Osteoblast (primary cell): ENCODE measurements around the gene TBXT. TPM values are rescaled to one million over a fixed set of nuclear protein-coding genes. Genes with fewer than 3 reads are reported as not detected.

ENCODE experiments used
- DNase-seq: peaks from one replicate; pipeline ENCODE4 v3.0.0; 2011; ENCODE audit warnings: low spot score, mixed read lengths; ENCODE audit not compliant: insufficient read length; ENCODE audit errors: missing footprints
- H2AFZ ChIP-seq: 2 replicates; pipeline ENCODE4 v1.6.0; 2011; ENCODE audit warnings: mild to moderate bottlenecking, low read length
- H3K27ac ChIP-seq: 2 replicates; pipeline ENCODE4 v1.5.1; 2011; ENCODE audit warnings: mild to moderate bottlenecking, low read depth, low read length, moderate library complexity
- H3K27me3 ChIP-seq: 2 replicates; pipeline ENCODE4 v1.6.0; 2012; ENCODE audit warnings: mild to moderate bottlenecking, control low read depth, inconsistent platforms, low read length, moderate library complexity; ENCODE audit not compliant: insufficient read depth
- H3K36me3 ChIP-seq: 2 replicates; pipeline ENCODE4 v1.5.1; 2011; ENCODE audit warnings: mild to moderate bottlenecking, low read length, control low read depth, moderate library complexity; ENCODE audit not compliant: insufficient read depth
- H3K4me1 ChIP-seq: 2 replicates; pipeline ENCODE4 v1.5.1; 2011; ENCODE audit warnings: mild to moderate bottlenecking, low read length, control low read depth, moderate library complexity; ENCODE audit not compliant: insufficient read depth
- H3K4me2 ChIP-seq: 2 replicates; pipeline ENCODE4 v1.6.0; 2011; ENCODE audit warnings: mild to moderate bottlenecking, low read length; ENCODE audit not compliant: insufficient read depth
- H3K4me3 ChIP-seq: fragments of 200-600 bp; sonication (generic); 3 replicates; pipeline ENCODE4 v1.5.1; 2012; ENCODE audit warnings: mild to moderate bottlenecking, low read length, inconsistent platforms; ENCODE audit not compliant: insufficient read depth
- H3K79me2 ChIP-seq: 2 replicates; pipeline ENCODE4 v1.6.0; 2012; ENCODE audit warnings: mild to moderate bottlenecking, low read length, control low read depth, inconsistent platforms; ENCODE audit not compliant: insufficient read depth
- H3K9me3 ChIP-seq: 2 replicates; pipeline ENCODE4 v1.5.1; 2011; ENCODE audit warnings: low read depth, low read length, control low read depth
- H4K20me1 ChIP-seq: 2 replicates; pipeline ENCODE4 v1.6.0; 2012; ENCODE audit warnings: mild to moderate bottlenecking, low read length, control low read depth; ENCODE audit not compliant: insufficient read depth
- CTCF ChIP-seq: IDR thresholded peaks from 2 replicates; pipeline ENCODE4 v1.5.1; 2011; ENCODE audit warnings: mild to moderate bottlenecking, low read depth, low read length, moderate library complexity; ENCODE audit errors: extremely low read depth
- total RNA-seq: library from RNA; depleted of rRNA; stranded (reverse); fragments of >200 nt; gene quantifications from 2 replicates; pipeline ENCODE4 v1.2.3, GENCODE V29; 2012

Gene TBXT
- not detected in 2 replicates for total RNA-seq

- no peak within 1 kb of the TSS for H3K27ac ChIP-seq
- no peaks in the 10 kb centered on the region for H3K36me3 ChIP-seq
- H3K4me2 ChIP-seq, result no peak within 1 kb of the TSS
- H3K79me2 ChIP-seq, result no peaks in the 10 kb centered on the region
- H4K20me1 ChIP-seq, result no peaks in the 10 kb centered on the region
- no peaks in the 10 kb centered on the region for H3K4me1 ChIP-seq
- no peak within 1 kb of the TSS for H2AFZ ChIP-seq
- DNase-seq, result peak; percentile 78
- no peak within 1 kb of the TSS for H3K4me3 ChIP-seq
- peaks cover 41% of the 10 kb centered on the region for H3K27me3 ChIP-seq
- no peaks in the 10 kb centered on the region for H3K9me3 ChIP-seq
- TF ChIP-seq CTCF, result no peak
Measured at GRCh38 chr6:166167801-166168615, at the start of gene TBXT. Gene TBXT, minus strand, starts transcription at chr6:166167851. Its CDS starts 260 bp downstream, at chr6:166167591.

GRCh38 chr6:166207284-166207561 is 39.6 kb upstream of the TBXT start:
- H2AFZ ChIP-seq, result no peak overlapping the region
- H3K4me2 ChIP-seq, result no peak overlapping the region
- no peaks in the 10 kb centered on the region for H3K9me3 ChIP-seq
- no peaks in the 10 kb centered on the region for H3K4me1 ChIP-seq
- TF ChIP-seq CTCF, result no peak
- no peak for DNase-seq
- no peaks in the 10 kb centered on the region for H4K20me1 ChIP-seq
- H3K4me3 ChIP-seq, result no peak overlapping the region
- no peak overlapping the region for H3K27ac ChIP-seq
- H3K79me2 ChIP-seq, result no peaks in the 10 kb centered on the region
- no peaks in the 10 kb centered on the region for H3K36me3 ChIP-seq
- no peaks in the 10 kb centered on the region for H3K27me3 ChIP-seq

GRCh38 chr6:166206510-166207283 is 39.0 kb upstream of the TBXT start:
- H3K4me2 ChIP-seq, result no peak overlapping the region
- no peaks in the 10 kb centered on the region for H3K4me1 ChIP-seq
- no peak overlapping the region for H3K27ac ChIP-seq
- no peaks in the 10 kb centered on the region for H4K20me1 ChIP-seq
- no peaks in the 10 kb centered on the region for H3K79me2 ChIP-seq
- no peaks in the 10 kb centered on the region for H3K36me3 ChIP-seq
- TF ChIP-seq CTCF, result no peak
- no peak for DNase-seq
- no peaks in the 10 kb centered on the region for H3K9me3 ChIP-seq
- H3K27me3 ChIP-seq, result no peaks in the 10 kb centered on the region
- H3K4me3 ChIP-seq, result no peak overlapping the region
- H2AFZ ChIP-seq, result no peak overlapping the region

GRCh38 chr6:166206066-166206465 is 38.4 kb upstream of the TBXT start:
- Histone ChIP-seq H3K4me1 (no peaks in the 10 kb centered on the region), H3K27ac (no peak overlapping the region), H4K20me1 (no peaks in the 10 kb centered on the region), H3K27me3 (no peaks in the 10 kb centered on the region), H3K4me2 (no peak overlapping the region), H3K4me3 (no peak overlapping the region), H3K79me2 (no peaks in the 10 kb centered on the region), H3K36me3 (no peaks in the 10 kb centered on the region), H2AFZ (no peak overlapping the region), H3K9me3 (no peaks in the 10 kb centered on the region)
- no peak for TF ChIP-seq CTCF
- DNase-seq, result no peak
